GM19023 (cell line): Measurements from ENCODE around the gene ST6GALNAC6.

Experiments
- ATAC-seq: cut with Tn5 transposase; IDR thresholded peaks from one replicate; pipeline ENCODE4 v1.9.1; 2021; ENCODE audit warnings: mild to moderate bottlenecking, moderate library complexity; ENCODE audit not compliant: unreplicated experiment

Gene ST6GALNAC6

DNA sequence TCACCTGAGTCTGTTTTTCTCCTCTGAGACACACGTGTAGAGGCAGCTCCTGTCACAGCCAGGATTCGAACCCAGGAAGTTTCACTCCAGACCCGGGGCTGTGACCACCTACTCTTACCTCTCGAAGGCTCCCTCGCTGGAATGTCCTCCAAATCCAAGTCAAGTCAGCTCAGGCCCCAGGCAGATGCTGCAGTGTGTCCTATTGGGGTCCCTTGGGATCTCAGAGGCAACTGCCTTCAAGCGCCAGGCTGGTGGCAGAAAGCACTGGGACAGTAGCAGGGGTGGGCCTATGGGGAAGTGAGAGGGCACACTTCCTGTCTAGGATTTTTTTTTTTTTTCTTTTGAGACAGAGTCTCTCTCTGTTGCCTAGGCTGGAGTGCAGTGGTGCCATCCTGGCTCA, 18.2 kb upstream of the ST6GALNAC6 start:
- ATAC-seq, result no peak

DNA sequence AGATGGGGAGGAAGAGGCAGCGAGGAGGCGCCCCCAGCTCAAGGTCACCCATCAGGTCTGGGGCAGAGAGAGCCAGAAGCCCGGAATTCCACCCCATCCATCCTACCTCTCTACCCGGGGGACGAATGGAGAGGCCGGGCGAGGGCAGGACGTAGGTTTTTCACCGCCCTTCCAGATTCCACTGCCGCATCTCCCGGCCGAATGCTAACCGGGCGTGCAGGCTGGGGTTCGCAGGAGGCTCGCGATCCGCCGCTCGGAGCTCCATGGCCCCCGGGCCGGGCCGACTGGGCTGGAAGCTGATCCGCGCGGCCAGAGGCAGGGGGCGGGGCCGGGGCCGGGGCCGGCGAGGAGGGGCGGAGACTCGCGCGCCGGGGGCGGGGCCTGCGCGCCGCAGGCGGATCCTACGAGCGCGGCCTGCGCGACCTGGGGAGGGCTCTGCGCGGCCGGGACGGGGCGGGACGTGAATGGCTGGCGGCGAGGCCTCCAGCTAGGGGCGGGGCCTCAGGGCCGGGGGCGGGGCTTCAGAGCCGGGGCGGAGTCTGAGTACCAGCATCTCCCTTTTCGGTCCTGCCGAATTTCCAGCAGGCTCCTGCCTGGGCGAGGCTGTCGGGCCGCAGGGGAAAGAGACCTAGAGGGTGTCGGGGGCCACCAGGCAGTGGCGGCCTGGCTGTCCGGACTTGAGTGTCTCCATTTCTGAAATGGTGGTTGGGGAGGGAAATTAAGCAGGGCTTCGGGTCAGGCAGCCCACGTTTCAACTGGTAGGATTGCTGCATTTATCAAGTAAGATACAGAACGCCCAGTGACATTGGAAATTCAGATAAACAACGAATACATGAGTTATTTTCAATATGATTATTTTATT, 17.5 kb upstream of the ST6GALNAC6 start, which contains the start of gene ST6GALNAC4:
Gene ST6GALNAC4 (minus strand): TSS at position 322 of the 862 bp plus-strand sequence. CDS start 622 bp downstream, outside the sequence.
- ATAC-seq, result peak; percentile 79

DNA sequence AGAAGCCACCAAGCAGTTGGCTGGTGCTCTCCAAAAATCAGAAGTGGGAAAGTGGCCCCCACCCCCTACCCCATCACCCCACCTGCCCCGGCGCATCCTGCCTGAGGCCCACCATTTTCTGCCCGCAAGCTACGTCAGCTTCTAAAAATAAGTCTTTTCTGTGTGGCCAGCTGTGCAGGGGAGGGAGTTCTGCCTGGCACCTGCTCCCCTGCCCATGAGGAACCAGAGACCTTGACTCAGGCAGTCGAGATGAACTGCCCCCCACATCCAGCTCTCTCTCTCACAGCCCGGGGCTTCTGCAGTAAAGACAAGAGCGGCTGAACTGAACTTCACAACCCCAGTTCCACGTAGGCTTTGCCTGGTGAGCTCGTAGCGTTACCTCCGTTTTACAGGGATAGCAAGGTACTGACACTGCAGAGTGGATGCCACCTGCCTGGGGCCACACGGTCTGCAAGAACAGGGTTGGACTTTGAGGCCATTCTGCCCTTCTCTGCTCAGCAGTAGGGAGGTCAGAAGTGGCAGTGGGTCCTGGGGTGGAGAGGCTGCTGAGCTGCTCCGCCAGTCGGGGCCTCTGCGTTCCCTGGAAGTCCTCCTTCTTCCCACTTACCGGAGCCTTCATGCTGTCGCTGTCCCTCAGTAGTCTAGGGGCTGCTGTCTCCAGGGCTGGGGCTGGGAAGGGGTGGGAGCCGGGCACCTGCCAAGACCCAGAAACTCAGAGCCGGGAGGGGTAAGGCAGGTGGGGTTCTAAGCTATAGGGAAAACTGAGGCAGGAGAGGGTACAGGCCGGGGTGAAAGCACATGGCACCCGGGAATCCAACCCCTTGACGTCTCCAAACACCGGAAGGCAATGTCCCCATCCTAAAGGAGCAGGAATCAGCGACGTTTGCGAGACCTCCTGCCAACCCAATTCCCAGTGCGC, 16.7 kb upstream of the ST6GALNAC6 start:
- ATAC-seq, result peak; percentile 1

DNA sequence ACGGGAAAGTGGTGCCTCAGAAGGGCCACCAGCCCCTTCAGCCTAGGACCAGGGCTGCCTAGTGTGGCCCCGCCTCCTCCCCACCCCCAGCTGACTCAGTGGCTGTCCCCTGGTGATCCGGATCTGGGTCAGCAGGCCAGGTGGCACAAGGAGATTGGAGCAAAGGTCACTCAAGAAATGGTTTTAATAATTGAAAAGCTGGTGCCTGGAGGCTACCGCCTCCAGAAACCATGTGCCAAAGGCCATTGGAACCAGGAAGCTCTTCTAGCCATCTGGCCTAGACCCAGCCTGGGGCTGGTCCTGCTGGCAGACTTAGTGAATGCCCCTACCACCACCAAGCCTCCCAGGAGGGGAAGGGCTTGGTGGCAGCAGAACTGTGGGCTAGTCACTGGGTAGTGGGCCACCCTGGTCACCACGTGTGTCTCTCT, 15.9 kb upstream of the ST6GALNAC6 start:
- no peak for ATAC-seq

DNA sequence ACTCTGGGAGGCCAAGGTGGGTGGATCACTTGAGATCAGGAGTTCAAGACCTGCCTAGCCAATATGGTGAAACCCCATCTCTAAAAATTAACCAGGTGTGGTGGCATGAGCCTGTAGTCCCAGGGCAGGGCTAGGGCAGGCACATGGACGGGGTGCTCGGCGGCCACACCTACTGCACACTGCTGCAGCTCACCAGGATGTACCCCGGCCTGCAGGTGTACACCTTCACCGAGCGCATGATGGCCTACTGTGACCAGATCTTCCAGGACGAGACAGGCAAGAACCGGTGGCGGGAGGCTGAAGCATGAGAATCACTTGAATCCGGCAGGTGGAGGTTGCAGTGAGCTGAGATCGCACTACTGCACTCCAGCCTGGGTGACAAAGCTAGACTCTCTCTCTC, 14.3 kb upstream of the ST6GALNAC6 start:
- no peak for ATAC-seq

DNA sequence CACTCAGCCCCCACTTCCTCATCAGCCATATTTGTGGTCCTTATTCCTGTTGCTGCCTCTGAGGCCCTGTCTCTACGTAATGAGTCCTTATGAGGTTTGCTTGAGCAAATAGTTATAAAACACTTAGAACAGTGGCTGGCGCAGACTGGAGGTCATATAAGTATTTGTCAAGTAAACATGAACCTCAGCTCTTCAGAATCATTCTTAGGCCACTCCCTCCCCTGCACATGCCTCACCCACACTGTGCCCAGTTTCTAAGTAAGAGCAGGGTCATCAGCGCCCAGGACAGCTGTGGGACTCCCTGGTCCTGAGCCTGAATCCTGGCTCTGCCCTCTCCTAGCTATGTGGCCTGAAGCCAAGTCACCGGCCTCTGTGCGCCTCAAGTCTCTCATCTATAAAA, 13.5 kb upstream of the ST6GALNAC6 start:
- ATAC-seq, result no peak

DNA sequence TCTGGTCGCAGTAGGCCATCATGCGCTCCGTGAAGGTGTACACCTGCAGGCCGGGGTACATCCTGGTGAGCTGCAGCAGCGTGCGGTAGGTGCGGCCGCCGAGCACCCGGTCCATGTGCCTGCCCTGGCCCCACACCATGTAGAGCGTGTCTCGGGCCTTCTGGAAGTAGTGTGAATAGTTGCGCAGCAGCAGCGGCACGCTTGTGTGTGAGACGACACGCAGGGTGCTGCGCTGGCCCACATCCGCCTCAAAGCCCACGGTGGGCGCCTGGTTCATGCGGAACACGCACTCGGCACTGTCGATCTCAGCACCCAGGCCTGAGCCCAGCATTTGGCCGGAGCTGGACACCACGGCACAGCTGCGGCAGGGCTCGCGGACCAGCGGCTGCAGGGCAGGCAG, 12.9 kb upstream of the ST6GALNAC6 start:
- ATAC-seq, result no peak

DNA sequence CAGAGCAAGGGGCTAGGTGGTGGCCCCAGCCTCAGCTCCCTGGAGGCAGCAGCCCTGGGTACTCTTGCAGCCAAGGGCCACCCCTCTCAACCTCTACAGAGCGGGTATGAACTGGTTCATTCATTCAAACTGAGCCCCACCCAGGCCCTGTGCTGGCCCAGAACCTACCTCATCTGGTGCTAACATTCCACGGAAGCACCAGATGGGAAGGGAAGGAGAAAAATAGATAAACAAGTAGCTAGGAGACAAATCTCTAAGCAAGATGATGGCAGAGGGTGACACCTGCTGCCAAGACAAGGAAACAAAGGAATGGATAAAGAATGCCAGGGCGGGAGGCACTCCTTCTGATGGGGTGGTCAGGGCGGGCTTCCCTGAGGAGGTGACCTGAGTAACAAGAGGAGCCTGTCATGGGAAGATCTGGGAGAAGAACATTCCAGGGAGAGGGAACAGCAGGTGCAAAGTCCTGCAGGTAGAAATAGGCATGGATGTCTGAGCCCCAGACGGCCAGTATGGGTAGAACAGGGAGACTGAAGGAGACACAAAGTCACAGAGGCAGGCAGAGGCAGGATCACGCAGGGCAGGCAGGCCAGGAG, 11.3 kb upstream of the ST6GALNAC6 start:
- no peak for ATAC-seq

DNA sequence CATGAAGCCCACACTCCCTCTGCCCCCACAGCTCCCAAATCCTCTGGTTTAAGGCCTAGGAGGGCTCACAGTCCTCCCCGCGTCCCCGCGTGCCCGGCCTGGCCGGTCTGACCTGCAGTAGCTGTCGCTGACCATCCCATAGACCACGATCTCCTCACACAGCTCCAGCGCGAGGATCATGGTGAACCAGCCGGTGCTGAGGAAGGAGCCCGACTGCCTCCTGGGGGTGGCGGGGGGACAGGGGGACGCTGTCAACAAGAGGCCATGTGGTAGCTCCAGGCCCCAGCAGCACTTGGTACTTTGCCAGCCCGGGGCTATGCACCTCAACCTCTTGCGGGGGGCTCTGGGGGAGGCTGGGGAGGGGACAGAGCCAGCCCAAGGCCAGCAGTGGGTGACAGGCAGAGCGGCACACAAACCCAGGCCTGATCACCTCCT, 10.5 kb upstream of the ST6GALNAC6 start:
- no peak for ATAC-seq

DNA sequence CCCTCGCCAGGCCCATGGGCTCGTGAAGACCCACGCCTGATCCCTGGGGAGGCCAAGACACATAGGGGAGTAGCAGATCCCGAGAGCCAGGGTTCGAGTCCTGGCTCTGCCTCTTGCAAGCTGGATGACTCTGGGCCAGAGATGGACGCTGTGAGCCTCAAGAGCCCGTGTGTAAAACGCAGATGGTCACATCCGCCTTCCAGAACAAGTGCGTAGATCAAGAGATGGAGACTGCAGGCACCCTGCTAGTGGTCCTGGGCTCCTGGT, 9.2 kb upstream of the ST6GALNAC6 start:
- ATAC-seq, result no peak

DNA sequence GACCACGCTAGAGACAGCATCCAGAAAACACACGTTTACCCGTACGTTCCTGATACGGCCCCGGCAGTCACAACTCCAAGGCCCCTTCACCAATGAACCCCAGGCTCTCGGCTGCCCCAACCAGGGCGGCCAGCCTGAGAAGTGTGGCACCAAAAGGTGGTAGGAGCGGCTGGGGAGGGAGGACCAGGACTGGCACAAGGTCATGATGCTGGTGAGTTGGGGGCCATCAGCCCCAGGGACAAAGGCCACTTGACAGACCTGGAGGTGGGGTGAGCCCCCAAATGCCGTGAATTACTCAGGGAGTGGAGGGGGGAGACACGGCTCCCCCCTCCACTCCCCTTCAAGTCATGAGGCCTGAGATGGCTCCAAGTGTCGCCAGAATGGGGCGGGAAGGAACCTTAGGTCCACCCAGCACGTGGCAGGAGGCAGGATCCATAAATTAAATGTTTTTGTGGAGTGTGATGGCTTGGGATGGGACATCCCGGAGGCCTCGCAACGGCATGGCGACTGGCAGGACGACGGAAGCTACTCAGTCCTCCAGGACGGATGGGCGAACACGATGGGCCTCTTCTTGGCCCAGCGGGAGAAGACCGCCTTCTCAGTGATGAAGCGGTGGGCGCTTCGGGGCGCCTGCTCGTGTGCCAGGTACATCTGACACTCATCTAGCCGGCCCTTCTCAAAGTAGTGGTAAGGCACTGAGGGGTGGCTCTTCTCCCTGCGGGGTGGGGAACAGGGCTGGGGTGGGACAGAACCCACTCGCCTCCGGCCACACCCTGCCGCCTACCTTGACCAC, 8.7 kb upstream of the ST6GALNAC6 start:
- ATAC-seq, result no peak

DNA sequence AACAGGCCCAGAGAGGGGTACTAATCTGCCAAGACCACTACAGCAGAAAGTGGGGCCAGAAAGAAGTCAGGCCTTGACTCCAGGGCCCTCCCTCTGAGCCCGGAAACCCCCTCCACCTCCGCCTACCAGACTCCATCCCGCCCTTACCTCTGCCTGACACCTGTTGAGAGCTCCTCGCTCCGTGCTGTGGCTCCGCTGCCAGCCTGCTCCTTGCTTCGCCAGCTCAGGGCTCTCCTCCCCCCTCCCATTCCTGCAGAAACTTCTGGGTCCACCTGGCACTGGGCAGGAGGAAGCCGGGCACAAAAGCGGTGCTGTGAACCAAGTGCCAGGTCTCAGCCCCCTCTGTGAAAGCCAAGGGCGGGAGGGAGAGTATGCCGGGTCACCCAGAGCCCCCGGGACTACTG, 6.4 kb upstream of the ST6GALNAC6 start:
- ATAC-seq, result no peak

DNA sequence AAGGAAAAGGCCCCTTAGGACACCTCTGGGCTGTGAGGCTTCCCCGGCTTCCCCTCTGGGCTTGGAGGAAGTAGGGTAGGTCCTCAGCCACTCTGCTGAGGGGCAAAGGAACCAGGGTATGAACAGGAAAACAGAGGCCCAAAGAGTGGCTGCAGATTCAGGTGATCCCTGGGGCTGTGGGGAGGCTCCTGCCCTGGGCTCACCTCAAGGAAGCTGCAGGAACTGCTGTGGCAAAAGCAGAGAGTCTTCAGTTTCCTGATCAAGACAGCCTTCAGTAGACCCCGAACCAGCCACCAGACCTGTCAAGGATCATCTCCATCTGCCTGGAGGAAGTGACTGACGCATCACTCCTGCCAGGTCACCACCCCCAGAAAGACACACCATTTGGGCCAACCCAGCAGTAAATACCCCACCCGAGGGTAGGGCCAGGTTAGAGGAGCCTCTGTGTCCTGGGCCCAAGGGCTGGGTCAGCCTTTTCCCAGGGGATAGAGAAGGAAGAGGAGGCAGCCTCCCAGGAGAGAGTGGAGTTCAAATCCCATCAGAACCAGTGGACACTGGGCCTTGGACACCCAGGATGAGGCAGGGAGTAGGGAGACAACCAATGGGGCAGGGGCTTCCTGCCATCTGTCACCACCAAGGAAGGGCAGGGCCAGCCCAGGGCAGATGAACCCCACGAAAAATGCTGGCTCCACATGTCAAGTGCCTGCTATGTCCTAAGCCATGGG, 5.8 kb upstream of the ST6GALNAC6 start:
- ATAC-seq, result no peak

DNA sequence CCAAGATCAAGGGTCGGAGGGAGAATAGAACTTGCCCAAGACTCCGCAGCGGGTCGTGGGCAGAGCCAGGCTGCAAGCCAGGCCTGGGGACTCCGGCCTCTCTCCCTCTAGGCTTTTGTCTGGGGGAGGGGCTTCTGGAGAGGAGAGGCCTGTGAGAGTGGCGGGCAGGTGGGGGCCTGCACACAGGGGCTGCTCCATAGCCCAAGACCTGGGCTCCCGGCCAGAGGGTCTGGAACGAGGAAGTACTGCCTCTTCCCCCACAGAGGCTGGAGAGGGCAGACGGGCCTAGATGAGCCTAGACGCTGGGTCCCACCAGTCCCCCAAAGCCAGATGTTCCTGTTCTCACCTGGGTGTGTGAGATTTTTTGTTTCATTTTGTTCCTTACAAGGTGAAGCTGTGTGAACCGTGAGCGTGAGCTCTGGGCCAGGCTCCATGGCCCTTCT, 5.2 kb upstream of the ST6GALNAC6 start:
- ATAC-seq, result no peak

DNA sequence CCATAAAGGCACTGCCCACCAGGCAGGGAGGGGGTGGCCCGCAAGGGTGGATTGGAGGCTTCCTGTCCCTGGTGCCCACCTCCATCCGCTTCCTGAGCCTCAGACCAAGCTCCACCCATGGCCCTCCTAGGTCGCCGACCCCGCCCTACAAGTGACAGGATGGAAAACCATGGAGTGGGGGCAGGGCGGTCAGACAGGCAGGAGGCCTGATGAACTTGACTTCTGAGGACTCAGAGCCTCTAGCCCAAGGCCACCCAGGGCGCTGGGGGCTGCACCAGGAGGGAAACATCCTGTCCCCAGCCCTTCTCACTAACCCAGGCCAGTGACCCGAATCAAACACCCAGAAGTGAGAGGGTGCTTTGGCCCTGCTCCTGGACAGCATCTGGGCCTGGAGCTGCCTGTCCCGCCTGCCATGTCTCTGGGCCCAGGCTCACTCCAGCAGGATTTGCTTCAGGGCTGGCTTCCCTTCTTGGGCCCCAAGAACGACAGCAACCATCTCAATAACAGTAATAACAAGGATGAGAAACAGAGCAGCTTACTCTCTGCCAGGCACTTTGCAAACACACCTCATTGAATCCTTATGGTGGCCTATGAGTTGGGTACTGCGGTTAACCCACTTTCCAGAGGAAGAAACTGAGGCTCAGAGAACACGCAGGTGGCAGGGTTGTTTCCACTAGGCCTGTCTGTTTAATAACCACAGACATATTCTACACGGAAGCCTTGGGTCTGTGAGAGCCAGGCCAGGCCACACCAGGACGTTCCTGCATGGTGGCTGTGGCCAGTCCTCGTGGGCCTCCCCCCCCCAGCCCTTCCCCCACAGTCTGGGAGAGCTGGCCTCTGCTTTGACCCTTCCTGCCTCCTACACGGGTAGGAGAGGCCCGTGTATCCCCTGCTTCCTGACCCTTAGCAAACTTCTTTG, 4.4 kb upstream of the ST6GALNAC6 start:
- ATAC-seq, result no peak

DNA sequence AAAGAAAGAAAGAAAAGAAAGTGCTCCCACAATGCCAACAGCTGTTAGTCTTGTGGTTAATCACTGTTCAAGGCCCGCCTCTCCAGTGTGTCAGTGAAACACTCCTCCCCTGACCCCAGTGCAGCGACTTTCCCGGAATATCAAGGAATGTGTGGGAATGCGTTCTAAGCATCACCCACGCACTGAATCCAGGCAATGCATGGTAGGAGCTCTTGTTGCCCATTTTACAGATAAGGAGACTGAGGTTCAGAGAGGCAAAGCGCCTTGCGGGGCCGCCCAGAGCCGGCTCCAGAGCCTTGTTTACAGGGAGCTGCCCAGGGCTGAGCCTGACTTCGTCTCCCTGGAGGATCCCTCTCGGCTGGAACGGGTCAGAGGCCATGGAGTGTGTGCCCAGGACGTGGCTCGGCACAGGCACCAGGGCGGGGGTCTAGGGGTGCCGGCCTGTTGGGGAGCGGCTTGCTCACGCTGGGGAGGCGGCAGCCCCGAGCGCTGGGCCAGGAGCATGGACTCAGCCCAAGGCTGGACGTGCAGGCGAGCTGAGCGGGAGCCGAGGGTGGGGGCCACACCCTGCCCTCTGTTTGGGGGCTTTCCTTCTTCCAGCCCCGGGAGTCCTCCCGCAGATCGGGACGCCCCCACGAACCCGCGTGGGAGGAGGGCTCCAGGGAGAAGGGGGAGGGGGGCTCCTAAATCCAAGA, 823 bp downstream of the ST6GALNAC6 start:
- ATAC-seq, result peak; percentile 24

DNA sequence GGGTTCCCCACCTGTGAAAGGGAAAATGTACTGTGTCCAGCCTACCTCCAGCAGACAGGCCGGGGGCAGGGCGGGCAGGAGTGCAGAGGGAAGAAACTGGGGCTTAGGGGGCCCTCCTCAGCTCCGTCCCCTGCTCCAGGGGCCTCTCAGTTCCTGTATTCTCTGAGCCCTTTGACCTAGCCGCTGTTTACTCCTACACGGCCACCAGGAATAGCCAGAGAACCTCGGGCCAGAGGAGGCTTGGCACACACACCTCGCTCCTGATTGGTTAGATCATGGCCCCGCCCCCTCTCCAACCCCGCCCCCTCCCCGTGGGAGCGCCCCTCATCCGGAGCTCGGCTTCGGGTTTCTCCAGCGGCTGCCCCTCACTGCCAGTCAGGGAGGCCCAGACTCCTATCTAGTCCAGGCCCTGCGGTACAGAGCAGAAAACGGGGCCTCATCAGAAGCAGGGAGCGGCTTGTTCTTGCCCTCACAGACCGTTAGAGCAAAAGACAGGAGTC, 2.2 kb downstream of the ST6GALNAC6 start:
- ATAC-seq, result no peak
